OCI-LY1 (cell line): ENCODE results near the gene ZBTB33.

ENCODE experiments used
- CTCF ChIP-seq: fragments of 200-600 bp; sonication (generic), shearing (Covaris generic); IDR thresholded peaks from 2 replicates; pipeline ENCODE4 v1.5.1; 2017; ENCODE audit warnings: mild to moderate bottlenecking, antibody characterized with exemption, low read length, moderate library complexity, mixed read lengths
- EZH2 ChIP-seq: fragments of 200-600 bp; sonication (generic), shearing (Covaris generic); IDR thresholded peaks from 2 replicates; pipeline ENCODE4 v1.8.0; 2017; ENCODE audit warnings: borderline replicate concordance, mixed run types, mild to moderate bottlenecking, antibody characterized with exemption, low read length, moderate library complexity, mixed read lengths

- TF ChIP-seq CTCF (peak; percentile 55), EZH2 (no peak)
Measured at GRCh38 chrX:120250522-120251271, at the start of gene ZBTB33.
